OCI-LY1 (cell line): ENCODE data around the gene HYAL2.

Source experiments
- CTCF ChIP-seq: fragments of 200-600 bp; sonication (generic), shearing (Covaris generic); IDR thresholded peaks from 2 replicates; pipeline ENCODE4 v1.5.1; 2017; ENCODE audit warnings: mild to moderate bottlenecking, antibody characterized with exemption, low read length, moderate library complexity, mixed read lengths
- EZH2 ChIP-seq: fragments of 200-600 bp; sonication (generic), shearing (Covaris generic); IDR thresholded peaks from 2 replicates; pipeline ENCODE4 v1.8.0; 2017; ENCODE audit warnings: borderline replicate concordance, mixed run types, mild to moderate bottlenecking, antibody characterized with exemption, low read length, moderate library complexity, mixed read lengths

- TF ChIP-seq CTCF = no peak
- no peak for TF ChIP-seq EZH2
These were observed 46.6 kb upstream of the HYAL2 start for GRCh38 chr3:50369012-50369670.
